DOHH2 (cell line): ENCODE data around the gene NIPBL.

Source experiments
- CTCF ChIP-seq: fragments of 200-600 bp; sonication (generic); IDR thresholded peaks from one replicate; pipeline ENCODE4 v1.5.1; 2014; ENCODE audit warnings: antibody characterized with exemption, mild to moderate bottlenecking, low read depth, low read length; ENCODE audit not compliant: poor library complexity, severe bottlenecking
- EZH2phosphoT487 ChIP-seq: fragments of 200-600 bp; sonication (generic); IDR thresholded peaks from 2 replicates; pipeline ENCODE4 v1.6.1; 2017; ENCODE audit warnings: borderline replicate concordance, mild to moderate bottlenecking, antibody characterized with exemption, low read length, moderate library complexity, mixed read lengths

GRCh38 chr5:36900283-36900682, 23.7 kb downstream of the NIPBL start:
- no peak for TF ChIP-seq CTCF
- no peak for TF ChIP-seq EZH2phosphoT487
